Stimulated activated CD4-positive, alpha-beta T cell treated with anti-CD3 and anti-CD28 coated beads, Interleukin-4, amount 100 ng/mL, for 48 hours (primary cell): ENCODE measurements around the gene ALX3.
"Not testable (repeated sequence)": the region's sequence is repeated elsewhere in the genome, so short reads cannot be mapped to it uniquely, and the experiment has no call there.

Experiments used
- DNase-seq, 2 donors: peaks; one replicate each; pipeline ENCODE4 v3.0.0-alpha.2; 2020; ENCODE audit warnings: low read depth in 2 of 2

The ALX3 gene

GRCh38 chr1:110047463-110047862 is 23.0 kb downstream of the ALX3 start:
- DNase-seq = no peak

- DNase-seq = no peak
Measured at GRCh38 chr1:110043016-110043415, 27.5 kb downstream of the ALX3 start.

GRCh38 chr1:110040548-110040947 is 29.9 kb downstream of the ALX3 start:
- peak in 1 of 2 donors; percentile 11 for DNase-seq

GRCh38 chr1:110039641-110040040 is 30.8 kb downstream of the ALX3 start:
- DNase-seq = no peak

GRCh38 chr1:110038271-110038670 is 32.2 kb downstream of the ALX3 start:
- no peak for DNase-seq

- DNase-seq = no peak
Measured at GRCh38 chr1:110035236-110035752, 35.2 kb downstream of the ALX3 start.

GRCh38 chr1:110034451-110035235 is 35.8 kb downstream of the ALX3 start, which contains the start of gene STRIP1:
TSS of gene STRIP1 (plus strand) at chr1:110034624. CDS start at chr1:110034638, 14 bp downstream.
- peak; percentile 82 to 87 for DNase-seq

- DNase-seq = no peak
Measured at GRCh38 chr1:110034040-110034450, 36.4 kb downstream of the ALX3 start.

GRCh38 chr1:110033421-110033820 is 37.1 kb downstream of the ALX3 start:
- DNase-seq = no peak

- no peak for DNase-seq
Measured at GRCh38 chr1:110032327-110032726, 38.1 kb downstream of the ALX3 start.

- not testable (repeated sequence) for DNase-seq
Measured at GRCh38 chr1:110030687-110031086, 39.8 kb downstream of the ALX3 start.

GRCh38 chr1:110024613-110025012 is 45.9 kb downstream of the ALX3 start:
- no peak for DNase-seq

- no peak for DNase-seq
Measured at GRCh38 chr1:110021285-110021684, 49.2 kb downstream of the ALX3 start.

GRCh38 chr1:110019770-110020169 is 50.7 kb downstream of the ALX3 start:
- no peak for DNase-seq

- no peak for DNase-seq
Measured at GRCh38 chr1:110018396-110018795, 52.1 kb downstream of the ALX3 start.

GRCh38 chr1:110017792-110018191 is 52.7 kb downstream of the ALX3 start:
- DNase-seq = no peak

GRCh38 chr1:110012100-110012780 is 58.2 kb downstream of the ALX3 start:
- no peak for DNase-seq

GRCh38 chr1:110011527-110012041 is 58.9 kb downstream of the ALX3 start:
- DNase-seq = no peak
